ENCODE results near the gene TRNP1. TPM values are rescaled to one million over a fixed set of nuclear protein-coding genes. Genes with fewer than 3 reads are reported as not detected.

Gene TRNP1
- total and polyA plus RNA-seq, 10 of the 15 experiments (the other 5 are each of a cell fraction or from before 2014, with no cell fraction given): 0.13 TPM; not detected in 9

- SMC1A ChIA-PET (ENCODE audit: uncharacterized antibody, unreplicated experiment): interaction anchor here (1.6 kb wide), 1 partner anchor 49 kb away, joined by 3 read pairs; no protein-coding TSS in a partner anchor
- 30% methylated on average over 3 of the region's 3 CpGs for WGBS (ENCODE audit: insufficient coverage, insufficient replicate concordance, low lambda C conversion rate, missing lambda C conversion rate)
- RAD21 ChIA-PET (ENCODE audit: unreplicated experiment): no interaction called here
- in situ Hi-C loops (cut with MboI): loop anchor here (5.0 kb wide), 1 partner anchor 48 kb away; no protein-coding TSS in a partner anchor
- DNase-seq (ENCODE audit: low read depth, low spot score) (no peak), FAIRE-seq (no peak), ATAC-seq (no peak)
- intact Hi-C loops (cut with micrococcal nuclease; ENCODE audit: unreplicated experiment): no loop called here
- CTCF ChIA-PET: interaction anchor here (1.2 to 14.6 kb wide), 2 partner anchors 21 to 45 kb away, joined by 3 to 577 read pairs; no protein-coding TSS in a partner anchor
- Histone ChIP-seq H3K27ac (ENCODE audit: control insufficient read depth, insufficient read depth) (no peak overlapping the region), H3K4me1 (ENCODE audit: control insufficient read depth, insufficient read depth, low read length) (peaks cover 5% of the 10 kb centered on the region; the same call in 1 of the 2 replicates), H4K20me1 (ENCODE audit: control insufficient read depth, insufficient read depth) (no peaks in the 10 kb centered on the region), H3K79me2 (ENCODE audit: control insufficient read depth, insufficient read depth, low read length) (no peaks in the 10 kb centered on the region), H3K4me2 (ENCODE audit: control insufficient read depth, insufficient read depth) (no peak overlapping the region), H3K4me3 (no peak overlapping the region), H3K36me3 (ENCODE audit: control insufficient read depth in 2 of 2, insufficient read depth in 2 of 2, low read length in 1 of 2) (no peaks in the 10 kb centered on the region), H3K27me3 (replicated peaks in 1 of 2; ENCODE audit: control insufficient read depth in 2 of 2, insufficient read depth in 2 of 2, low read length in 1 of 2) (no peaks in the 10 kb centered on the region), H3K9me3 (replicated peaks; ENCODE audit: control insufficient read depth, insufficient read depth, low read length) (no peaks in the 10 kb centered on the region), H2AFZ (ENCODE audit: control insufficient read depth, low read depth, low read length) (no peak overlapping the region), H3K9ac (ENCODE audit: control insufficient read depth, insufficient read depth, low read length) (no peak overlapping the region)
- POLR2A ChIA-PET: no interaction called here
- TF ChIP-seq PBX3 (IDR thresholded peaks at IDR 0.05; ENCODE audit: insufficient replicate concordance, low read depth, low read length) (peak; percentile 48), MYC (IDR thresholded peaks at IDR 0.05; ENCODE audit: insufficient read depth, insufficient read length, insufficient replicate concordance, low read length, severe bottlenecking) (no peak), JUND (IDR thresholded peaks at IDR 0.05; ENCODE audit: low read depth, low read length) (no peak), POU2F2 (IDR thresholded peaks at IDR 0.05; ENCODE audit: borderline replicate concordance, low read depth, low read length) (peak; percentile 33; the same call in 1 of the 3 replicates), YY1 (IDR thresholded peaks at IDR 0.05; ENCODE audit: low read depth, low read length) (peak; percentile 83), GATAD2B (conservative IDR thresholded peaks at IDR 0.05; ENCODE audit: low read depth) (no peak), SREBF2 (IDR thresholded peaks at IDR 0.05; ENCODE audit: low read length) (no peak)
- TF ChIP-seq, protein P1, sequence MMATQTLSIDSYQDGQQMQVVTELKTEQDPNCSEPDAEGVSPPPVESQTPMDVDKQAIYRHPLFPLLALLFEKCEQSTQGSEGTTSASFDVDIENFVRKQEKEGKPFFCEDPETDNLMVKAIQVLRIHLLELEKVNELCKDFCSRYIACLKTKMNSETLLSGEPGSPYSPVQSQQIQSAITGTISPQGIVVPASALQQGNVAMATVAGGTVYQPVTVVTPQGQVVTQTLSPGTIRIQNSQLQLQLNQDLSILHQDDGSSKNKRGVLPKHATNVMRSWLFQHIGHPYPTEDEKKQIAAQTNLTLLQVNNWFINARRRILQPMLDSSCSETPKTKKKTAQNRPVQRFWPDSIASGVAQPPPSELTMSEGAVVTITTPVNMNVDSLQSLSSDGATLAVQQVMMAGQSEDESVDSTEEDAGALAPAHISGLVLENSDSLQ (IDR thresholded peaks at IDR 0.05): peak; percentile 85
- no TSS peak for BruUV-seq (replicated peaks)
Observed at GRCh38 chr1:27049607-27050006, 56.1 kb downstream of the TRNP1 start.

Other genes starting within 250 kb of the TRNP1 start
Only the 7 nearest of the 11 such genes appear.
- gene SFN, start 130.5 kb upstream of the TRNP1 start, total RNA-seq (2014; rRNA removed): 2.0 and 2.7 TPM in 2 replicates
- gene SFN, start 130.5 kb upstream of the TRNP1 start, total RNA-seq (2014; rRNA removed; fragmentation: Illumina TruSeq; extraction: Trizol): 1.7 and 2.1 TPM in 2 replicates
- 2.9 and 4.1 TPM in 2 replicates for gene SFN, start 130.5 kb upstream of the TRNP1 start, total RNA-seq (2021)
- gene SFN, start 130.5 kb upstream of the TRNP1 start, polyA plus RNA-seq (2011; rRNA removed): 0.06 and 0.19 TPM in 2 replicates
- gene SFN, start 130.5 kb upstream of the TRNP1 start, polyA plus RNA-seq (2014; fragmentation: Illumina TruSeq; extraction: Trizol): 0.14 and 1.2 TPM in 2 replicates
- gene SFN, start 130.5 kb upstream of the TRNP1 start, polyA plus RNA-seq (2014; fragmentation: Nextera tagmentation; extraction: Ambion mirVana): under 1 TPM; 0.27 to 0.33 TPM
- 2.7 and 3.2 TPM in 2 replicates for gene SFN, start 130.5 kb upstream of the TRNP1 start, polyA plus RNA-seq (2014; rRNA removed)
- under 1 TPM; 0.63 to 0.82 TPM for gene SFN, start 130.5 kb upstream of the TRNP1 start, polyA plus RNA-seq (2016; fragmentation: Nextera tagmentation; extraction: Ambion mirVana)
- 17.6 and 20.6 TPM in 2 replicates for gene GPN2, start 103.4 kb upstream of the TRNP1 start, total RNA-seq (2014; rRNA removed)
- gene GPN2, start 103.4 kb upstream of the TRNP1 start, total RNA-seq (2014; rRNA removed; fragmentation: Illumina TruSeq; extraction: Trizol): 12.2 and 15.8 TPM in 2 replicates
- 41.1 and 47.8 TPM in 2 replicates for gene GPN2, start 103.4 kb upstream of the TRNP1 start, total RNA-seq (2021)
- gene GPN2, start 103.4 kb upstream of the TRNP1 start, polyA plus RNA-seq (2011; rRNA removed): 28.3 and 61.4 TPM in 2 replicates
- 15.3 and 17.7 TPM in 2 replicates for gene GPN2, start 103.4 kb upstream of the TRNP1 start, polyA plus RNA-seq (2014; fragmentation: Illumina TruSeq; extraction: Trizol)
- gene GPN2, start 103.4 kb upstream of the TRNP1 start, polyA plus RNA-seq (2014; fragmentation: Nextera tagmentation; extraction: Ambion mirVana): 10 to 100 TPM in 1 of 2 experiments, 1 to 10 TPM in 1; 8.3 to 17.4 TPM
- gene GPN2, start 103.4 kb upstream of the TRNP1 start, polyA plus RNA-seq (2014; rRNA removed): 28.9 and 32.7 TPM in 2 replicates
- 10 to 100 TPM; 51.1 to 59.7 TPM for gene GPN2, start 103.4 kb upstream of the TRNP1 start, polyA plus RNA-seq (2016; fragmentation: Nextera tagmentation; extraction: Ambion mirVana)
- 9.2 and 10.1 TPM in 2 replicates for gene GPATCH3, start 93.2 kb upstream of the TRNP1 start, total RNA-seq (2014; rRNA removed)
- 5.8 and 7.5 TPM in 2 replicates for gene GPATCH3, start 93.2 kb upstream of the TRNP1 start, total RNA-seq (2014; rRNA removed; fragmentation: Illumina TruSeq; extraction: Trizol)
- 11.5 and 13.4 TPM in 2 replicates for gene GPATCH3, start 93.2 kb upstream of the TRNP1 start, total RNA-seq (2021)
- 2.5 and 4.5 TPM in 2 replicates for gene GPATCH3, start 93.2 kb upstream of the TRNP1 start, polyA plus RNA-seq (2011; rRNA removed)
- 4.8 and 7.8 TPM in 2 replicates for gene GPATCH3, start 93.2 kb upstream of the TRNP1 start, polyA plus RNA-seq (2014; fragmentation: Illumina TruSeq; extraction: Trizol)
- 1 to 10 TPM in 1 of 2 experiments, under 1 TPM in 1; 0.56 to 2.9 TPM for gene GPATCH3, start 93.2 kb upstream of the TRNP1 start, polyA plus RNA-seq (2014; fragmentation: Nextera tagmentation; extraction: Ambion mirVana)
- 9.6 and 11.8 TPM in 2 replicates for gene GPATCH3, start 93.2 kb upstream of the TRNP1 start, polyA plus RNA-seq (2014; rRNA removed)
- gene GPATCH3, start 93.2 kb upstream of the TRNP1 start, polyA plus RNA-seq (2016; fragmentation: Nextera tagmentation; extraction: Ambion mirVana): 10 to 100 TPM; 11.2 to 12.9 TPM
- gene NR0B2, start 79.7 kb upstream of the TRNP1 start, total RNA-seq (2014; rRNA removed): not detected in 2 replicates
- not detected in 2 replicates for gene NR0B2, start 79.7 kb upstream of the TRNP1 start, total RNA-seq (2014; rRNA removed; fragmentation: Illumina TruSeq; extraction: Trizol)
- not detected in 2 replicates for gene NR0B2, start 79.7 kb upstream of the TRNP1 start, total RNA-seq (2021)
- gene NR0B2, start 79.7 kb upstream of the TRNP1 start, polyA plus RNA-seq (2011; rRNA removed): not detected in 2 replicates
- gene NR0B2, start 79.7 kb upstream of the TRNP1 start, polyA plus RNA-seq (2014; fragmentation: Illumina TruSeq; extraction: Trizol): not detected in 2 replicates
- not detected for gene NR0B2, start 79.7 kb upstream of the TRNP1 start, polyA plus RNA-seq (2014; fragmentation: Nextera tagmentation; extraction: Ambion mirVana)
- not detected in 2 replicates for gene NR0B2, start 79.7 kb upstream of the TRNP1 start, polyA plus RNA-seq (2014; rRNA removed)
- not detected for gene NR0B2, start 79.7 kb upstream of the TRNP1 start, polyA plus RNA-seq (2016; fragmentation: Nextera tagmentation; extraction: Ambion mirVana)
- gene NUDC, start 71.9 kb upstream of the TRNP1 start, total RNA-seq (2014; rRNA removed): 71.4 and 76.0 TPM in 2 replicates
- gene NUDC, start 71.9 kb upstream of the TRNP1 start, total RNA-seq (2014; rRNA removed; fragmentation: Illumina TruSeq; extraction: Trizol): 50.3 and 58.7 TPM in 2 replicates
- gene NUDC, start 71.9 kb upstream of the TRNP1 start, total RNA-seq (2021): 75.4 and 77.6 TPM in 2 replicates
- gene NUDC, start 71.9 kb upstream of the TRNP1 start, polyA plus RNA-seq (2011; rRNA removed): 15.8 and 34.9 TPM in 2 replicates
- gene NUDC, start 71.9 kb upstream of the TRNP1 start, polyA plus RNA-seq (2014; fragmentation: Illumina TruSeq; extraction: Trizol): 39.3 and 76.3 TPM in 2 replicates
- 10 to 100 TPM in 1 of 2 experiments, 1 to 10 TPM in 1; 5.5 to 15.1 TPM for gene NUDC, start 71.9 kb upstream of the TRNP1 start, polyA plus RNA-seq (2014; fragmentation: Nextera tagmentation; extraction: Ambion mirVana)
- gene NUDC, start 71.9 kb upstream of the TRNP1 start, polyA plus RNA-seq (2014; rRNA removed): 51.8 and 58.8 TPM in 2 replicates
- 100 to 1,000 TPM; 208 to 227 TPM for gene NUDC, start 71.9 kb upstream of the TRNP1 start, polyA plus RNA-seq (2016; fragmentation: Nextera tagmentation; extraction: Ambion mirVana)
- 0.27 TPM in 1 of 2 replicates, not detected in the other for gene KDF1, start 33.2 kb upstream of the TRNP1 start, total RNA-seq (2014; rRNA removed)
- not detected in 2 replicates for gene KDF1, start 33.2 kb upstream of the TRNP1 start, total RNA-seq (2014; rRNA removed; fragmentation: Illumina TruSeq; extraction: Trizol)
- gene KDF1, start 33.2 kb upstream of the TRNP1 start, total RNA-seq (2021): 0.24 TPM in 1 of 2 replicates, not detected in the other
- gene KDF1, start 33.2 kb upstream of the TRNP1 start, polyA plus RNA-seq (2011; rRNA removed): 0.04 TPM in 1 of 2 replicates, not detected in the other
- gene KDF1, start 33.2 kb upstream of the TRNP1 start, polyA plus RNA-seq (2014; fragmentation: Illumina TruSeq; extraction: Trizol): 0.03 TPM in 1 of 2 replicates, not detected in the other
- not detected for gene KDF1, start 33.2 kb upstream of the TRNP1 start, polyA plus RNA-seq (2014; fragmentation: Nextera tagmentation; extraction: Ambion mirVana)
- gene KDF1, start 33.2 kb upstream of the TRNP1 start, polyA plus RNA-seq (2014; rRNA removed): not detected in 2 replicates
- under 1 TPM in 1 of 2 experiments, not detected in 1; 0.13 TPM for gene KDF1, start 33.2 kb upstream of the TRNP1 start, polyA plus RNA-seq (2016; fragmentation: Nextera tagmentation; extraction: Ambion mirVana)
- not detected in 2 replicates for gene TENT5B, start 19.2 kb downstream of the TRNP1 start, total RNA-seq (2014; rRNA removed)
- gene TENT5B, start 19.2 kb downstream of the TRNP1 start, total RNA-seq (2014; rRNA removed; fragmentation: Illumina TruSeq; extraction: Trizol): not detected in 2 replicates
- 0.11 and 0.15 TPM in 2 replicates for gene TENT5B, start 19.2 kb downstream of the TRNP1 start, total RNA-seq (2021)
- gene TENT5B, start 19.2 kb downstream of the TRNP1 start, polyA plus RNA-seq (2011; rRNA removed): not detected in 2 replicates
- not detected in 2 replicates for gene TENT5B, start 19.2 kb downstream of the TRNP1 start, polyA plus RNA-seq (2014; fragmentation: Illumina TruSeq; extraction: Trizol)
- gene TENT5B, start 19.2 kb downstream of the TRNP1 start, polyA plus RNA-seq (2014; fragmentation: Nextera tagmentation; extraction: Ambion mirVana): not detected
- not detected in 2 replicates for gene TENT5B, start 19.2 kb downstream of the TRNP1 start, polyA plus RNA-seq (2014; rRNA removed)
- gene TENT5B, start 19.2 kb downstream of the TRNP1 start, polyA plus RNA-seq (2016; fragmentation: Nextera tagmentation; extraction: Ambion mirVana): under 1 TPM in 1 of 2 experiments, not detected in 1; 0.09 TPM

Measured in GM12878 (cell line).